ENCODE data around the gene SRI.
"Not testable (repeated sequence)": the region's sequence is repeated elsewhere in the genome, so short reads cannot be mapped to it uniquely, and the experiment has no call there.

SRI gene

GRCh38 chr7:88268051-88268450, 48.2 kb upstream of the SRI start:
- no peaks in the 10 kb centered on the region for H3K4me1 ChIP-seq (ENCODE audit: insufficient read depth, low read length)
- DNase-seq = no peak
- TF ChIP-seq EZH2 (IDR thresholded peaks at IDR 0.05; ENCODE audit: borderline replicate concordance, low read depth, low read length, severe bottlenecking) = no peak
- TF ChIP-seq, protein P1, sequence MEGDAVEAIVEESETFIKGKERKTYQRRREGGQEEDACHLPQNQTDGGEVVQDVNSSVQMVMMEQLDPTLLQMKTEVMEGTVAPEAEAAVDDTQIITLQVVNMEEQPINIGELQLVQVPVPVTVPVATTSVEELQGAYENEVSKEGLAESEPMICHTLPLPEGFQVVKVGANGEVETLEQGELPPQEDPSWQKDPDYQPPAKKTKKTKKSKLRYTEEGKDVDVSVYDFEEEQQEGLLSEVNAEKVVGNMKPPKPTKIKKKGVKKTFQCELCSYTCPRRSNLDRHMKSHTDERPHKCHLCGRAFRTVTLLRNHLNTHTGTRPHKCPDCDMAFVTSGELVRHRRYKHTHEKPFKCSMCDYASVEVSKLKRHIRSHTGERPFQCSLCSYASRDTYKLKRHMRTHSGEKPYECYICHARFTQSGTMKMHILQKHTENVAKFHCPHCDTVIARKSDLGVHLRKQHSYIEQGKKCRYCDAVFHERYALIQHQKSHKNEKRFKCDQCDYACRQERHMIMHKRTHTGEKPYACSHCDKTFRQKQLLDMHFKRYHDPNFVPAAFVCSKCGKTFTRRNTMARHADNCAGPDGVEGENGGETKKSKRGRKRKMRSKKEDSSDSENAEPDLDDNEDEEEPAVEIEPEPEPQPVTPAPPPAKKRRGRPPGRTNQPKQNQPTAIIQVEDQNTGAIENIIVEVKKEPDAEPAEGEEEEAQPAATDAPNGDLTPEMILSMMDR (IDR thresholded peaks at IDR 0.05; ENCODE audit: borderline replicate concordance, extremely low read depth, low read length, poor library complexity, severe bottlenecking) = no peak
- H3K36me3 ChIP-seq (ENCODE audit: insufficient read depth, low read length) = no peaks in the 10 kb centered on the region
- H3K9ac ChIP-seq (ENCODE audit: low read depth, low read length) = no peak overlapping the region
- no peaks in the 10 kb centered on the region for H4K20me1 ChIP-seq (ENCODE audit: insufficient read depth, low read length)
- no peak overlapping the region for H3K4me2 ChIP-seq (ENCODE audit: insufficient read depth, low read length)
- no peaks in the 10 kb centered on the region for H3K9me3 ChIP-seq (ENCODE audit: insufficient read depth, low read length, severe bottlenecking)
- H3K4me3 ChIP-seq (ENCODE audit: low read depth in 1 of 2, low read length in 2 of 2) = no peak overlapping the region
- H3K27me3 ChIP-seq (ENCODE audit: insufficient read depth, low read length, poor library complexity) = no peaks in the 10 kb centered on the region
- H3K79me2 ChIP-seq (ENCODE audit: insufficient read depth, low read length) = no peaks in the 10 kb centered on the region
- no peak overlapping the region for H3K27ac ChIP-seq (ENCODE audit: low read length)
- ATAC-seq (ENCODE audit: insufficient read depth, low read depth) = no peak
- no peak overlapping the region for H2AFZ ChIP-seq (ENCODE audit: low read depth, low read length)

- H3K27me3 ChIP-seq (ENCODE audit: insufficient read depth, low read length, poor library complexity) = no peaks in the 10 kb centered on the region
- H3K79me2 ChIP-seq (ENCODE audit: insufficient read depth, low read length) = no peaks in the 10 kb centered on the region
- H3K27ac ChIP-seq (ENCODE audit: low read length) = no peak overlapping the region
- no peaks in the 10 kb centered on the region for H4K20me1 ChIP-seq (ENCODE audit: insufficient read depth, low read length)
- H2AFZ ChIP-seq (ENCODE audit: low read depth, low read length) = no peak overlapping the region
- no peak overlapping the region for H3K4me2 ChIP-seq (ENCODE audit: insufficient read depth, low read length)
- no peaks in the 10 kb centered on the region for H3K9me3 ChIP-seq (ENCODE audit: insufficient read depth, low read length, severe bottlenecking)
- no peak for ATAC-seq (ENCODE audit: insufficient read depth, low read depth)
- TF ChIP-seq EZH2 (IDR thresholded peaks at IDR 0.05; ENCODE audit: borderline replicate concordance, low read depth, low read length, severe bottlenecking) = no peak
- TF ChIP-seq, protein P1 (IDR thresholded peaks at IDR 0.05; ENCODE audit: borderline replicate concordance, extremely low read depth, low read length, poor library complexity, severe bottlenecking) = no peak
- H3K36me3 ChIP-seq (ENCODE audit: insufficient read depth, low read length) = no peaks in the 10 kb centered on the region
- no peak overlapping the region for H3K9ac ChIP-seq (ENCODE audit: low read depth, low read length)
- no peak for DNase-seq
- H3K4me3 ChIP-seq (ENCODE audit: low read depth in 1 of 2, low read length in 2 of 2) = no peak overlapping the region
- H3K4me1 ChIP-seq (ENCODE audit: insufficient read depth, low read length) = no peaks in the 10 kb centered on the region
These were observed 47.6 kb upstream of the SRI start for GRCh38 chr7:88267421-88267820.

- H3K9ac ChIP-seq (ENCODE audit: low read depth, low read length); ATAC-seq (ENCODE audit: insufficient read depth, low read depth); H4K20me1 ChIP-seq (ENCODE audit: insufficient read depth, low read length); H3K27ac ChIP-seq (ENCODE audit: low read length); H3K9me3 ChIP-seq (ENCODE audit: insufficient read depth, low read length, severe bottlenecking); H3K79me2 ChIP-seq (ENCODE audit: insufficient read depth, low read length); H3K4me3 ChIP-seq (ENCODE audit: low read depth in 1 of 2, low read length in 2 of 2); H3K36me3 ChIP-seq (ENCODE audit: insufficient read depth, low read length); H2AFZ ChIP-seq (ENCODE audit: low read depth, low read length); H3K4me1 ChIP-seq (ENCODE audit: insufficient read depth, low read length); H3K4me2 ChIP-seq (ENCODE audit: insufficient read depth, low read length); DNase-seq; H3K27me3 ChIP-seq (ENCODE audit: insufficient read depth, low read length, poor library complexity): not testable (repeated sequence)
These were observed 45.1 kb upstream of the SRI start for GRCh38 chr7:88264987-88265386.

DNA sequence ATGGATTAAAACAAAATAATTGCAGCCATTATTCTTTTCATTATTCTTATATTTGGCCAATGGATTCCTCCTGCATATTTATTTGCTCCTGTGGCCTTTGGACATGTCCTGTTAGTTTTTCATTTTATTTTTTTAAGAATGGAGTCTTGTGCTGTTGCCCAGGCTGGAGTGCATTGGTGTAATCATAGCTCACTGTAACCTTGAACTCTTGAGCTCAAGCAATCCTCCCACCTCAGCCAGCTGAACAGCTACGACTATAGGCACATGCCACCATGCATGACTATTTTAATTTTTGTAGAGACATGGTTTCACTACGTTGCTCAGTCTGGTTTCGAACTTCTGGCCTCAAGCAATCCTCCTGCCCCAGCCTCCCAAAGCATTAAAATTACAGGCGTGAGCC, 42.7 kb upstream of the SRI start:
- no peak for DNase-seq
- no peaks in the 10 kb centered on the region for H3K4me1 ChIP-seq (ENCODE audit: insufficient read depth, low read length)
- no peak overlapping the region for H3K9ac ChIP-seq (ENCODE audit: low read depth, low read length)
- no peak overlapping the region for H3K4me2 ChIP-seq (ENCODE audit: insufficient read depth, low read length)
- no peak overlapping the region for H2AFZ ChIP-seq (ENCODE audit: low read depth, low read length)
- H4K20me1 ChIP-seq (ENCODE audit: insufficient read depth, low read length) = no peaks in the 10 kb centered on the region
- no peak overlapping the region for H3K27ac ChIP-seq (ENCODE audit: low read length)
- H3K36me3 ChIP-seq (ENCODE audit: insufficient read depth, low read length) = no peaks in the 10 kb centered on the region
- H3K79me2 ChIP-seq (ENCODE audit: insufficient read depth, low read length) = no peaks in the 10 kb centered on the region
- H3K27me3 ChIP-seq (ENCODE audit: insufficient read depth, low read length, poor library complexity) = no peaks in the 10 kb centered on the region
- H3K9me3 ChIP-seq (ENCODE audit: insufficient read depth, low read length, severe bottlenecking) = no peaks in the 10 kb centered on the region
- TF ChIP-seq, protein P1 (IDR thresholded peaks at IDR 0.05; ENCODE audit: borderline replicate concordance, extremely low read depth, low read length, poor library complexity, severe bottlenecking) = no peak
- TF ChIP-seq EZH2 (IDR thresholded peaks at IDR 0.05; ENCODE audit: borderline replicate concordance, low read depth, low read length, severe bottlenecking) = no peak
- H3K4me3 ChIP-seq (ENCODE audit: low read depth in 1 of 2, low read length in 2 of 2) = no peak overlapping the region
- no peak for ATAC-seq (ENCODE audit: insufficient read depth, low read depth)
